ENCODE data around the gene SHROOM1.

GRCh38 chr5:132800545-132800944 is 29.9 kb downstream of the SHROOM1 start:
- TF ChIP-seq POLR2A (IDR thresholded peaks at IDR 0.05), result no peak
- no peak for TF ChIP-seq EP300 (IDR thresholded peaks at IDR 0.05)

All from ovary (tissue), 1 donor.